ENCODE results near the gene OPCML.

Gene OPCML

DNA sequence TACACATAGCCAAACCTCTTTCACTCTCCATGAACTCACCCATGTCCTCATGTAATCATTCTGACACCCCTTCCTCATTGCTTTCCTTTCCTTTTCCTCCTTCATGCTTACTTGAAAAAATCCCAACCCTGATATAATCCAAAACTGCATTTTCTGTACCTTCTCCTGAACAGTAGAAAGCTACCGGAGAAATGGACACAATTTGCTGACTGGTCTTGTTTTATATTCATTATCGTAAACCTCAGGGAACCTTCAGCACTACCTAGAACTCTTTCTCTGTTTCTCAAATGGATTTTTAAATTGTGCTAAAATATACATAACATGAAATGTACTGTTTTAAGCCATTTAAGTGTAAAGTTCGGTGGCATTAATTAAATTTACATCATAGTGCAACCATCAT, 1165.0 kb downstream of the OPCML start:
- DNase-seq: no peak

DNA sequence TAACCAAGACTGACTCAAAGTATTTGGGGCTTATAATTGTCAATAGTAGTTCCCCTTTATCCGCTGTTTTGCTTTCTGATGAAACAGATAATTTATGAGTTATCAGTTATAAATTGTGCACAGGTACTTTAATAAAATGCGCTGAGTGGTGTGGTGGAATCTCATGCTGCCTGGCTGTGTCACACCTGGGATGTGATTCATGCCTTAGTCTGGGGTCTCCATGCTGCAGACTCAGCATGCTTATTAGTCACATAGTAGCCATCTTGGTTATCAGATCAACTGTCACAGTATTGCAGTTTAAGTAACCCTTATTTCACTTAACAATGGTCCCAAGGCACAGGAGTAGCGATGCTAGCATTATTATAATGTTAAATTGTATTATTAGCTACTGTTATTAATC, 1166.7 kb downstream of the OPCML start:
- DNase-seq: no peak

All from CD4-positive, alpha-beta T cell treated with Interleukin-4 for 1 hour (primary cell).